Trophoblast cell (in vitro differentiated cells and primary cell): Measurements from ENCODE around the gene COX19.

Source experiments
- DNase-seq, 2 donors: peaks; one replicate each; pipeline ENCODE4 v3.0.0-alpha.2; 2016
- H2AFZ ChIP-seq: 2 replicates; pipeline ENCODE4 v1.6.1; 2013; ENCODE audit warnings: low read length, moderate library complexity, mild to moderate bottlenecking; ENCODE audit not compliant: insufficient read depth, poor library complexity
- H2AK5ac ChIP-seq: 2 replicates; pipeline ENCODE4 v1.6.1; 2013; ENCODE audit warnings: mild to moderate bottlenecking, low read length
- H2BK120ac ChIP-seq: 2 replicates; pipeline ENCODE4 v1.6.1; 2013; ENCODE audit warnings: low read length, mild to moderate bottlenecking, moderate library complexity; ENCODE audit not compliant: insufficient read depth, poor library complexity
- H2BK12ac ChIP-seq: 2 replicates; pipeline ENCODE4 v1.6.1; 2013; ENCODE audit warnings: mild to moderate bottlenecking, low read length, moderate library complexity
- H2BK5ac ChIP-seq: 2 replicates; pipeline ENCODE4 v1.6.1; 2013; ENCODE audit warnings: low read length, low read depth, moderate library complexity, mild to moderate bottlenecking; ENCODE audit not compliant: poor library complexity
- H3K14ac ChIP-seq: 2 replicates; pipeline ENCODE4 v1.6.1; 2013; ENCODE audit warnings: mild to moderate bottlenecking, low read length
- H3K18ac ChIP-seq: 2 replicates; pipeline ENCODE4 v1.6.1; 2013; ENCODE audit warnings: mild to moderate bottlenecking, low read length
- H3K23ac ChIP-seq: 2 replicates; pipeline ENCODE4 v1.6.1; 2013; ENCODE audit warnings: low read length
- H3K27ac ChIP-seq: 2 replicates; pipeline ENCODE4 v1.5.1; 2013; ENCODE audit warnings: low read depth, mild to moderate bottlenecking, inconsistent platforms, low read length, moderate library complexity
- H3K27me3 ChIP-seq: 2 replicates; pipeline ENCODE4 v1.6.1; 2013; ENCODE audit warnings: inconsistent platforms, mild to moderate bottlenecking, low read length, moderate library complexity; ENCODE audit not compliant: insufficient read depth
- H3K36me3 ChIP-seq, 2 experiments: 1 replicate in 1 of 2; 2 replicates in 1 of 2; pipeline ENCODE4 v1.6.1; 2013; ENCODE audit warnings: low read length in 2 of 2, mild to moderate bottlenecking in 2 of 2, moderate library complexity in 1 of 2; ENCODE audit not compliant: insufficient read depth in 2 of 2, control insufficient read depth in 1 of 2
- H3K4ac ChIP-seq: 2 replicates; pipeline ENCODE4 v1.6.1; 2013; ENCODE audit warnings: low read depth, mild to moderate bottlenecking, low read length, moderate library complexity
- H3K4me1 ChIP-seq, 2 experiments: 1 replicate in 1 of 2; 2 replicates in 1 of 2; pipeline ENCODE4 v1.6.1; 2013; ENCODE audit warnings: low read length in 2 of 2, mild to moderate bottlenecking in 2 of 2, moderate library complexity in 1 of 2; ENCODE audit not compliant: insufficient read depth in 2 of 2, control insufficient read depth in 1 of 2
- H3K4me2 ChIP-seq: 2 replicates; pipeline ENCODE4 v1.6.1; 2013; ENCODE audit warnings: inconsistent platforms, mild to moderate bottlenecking, low read length, moderate library complexity
- H3K4me3 ChIP-seq: 2 replicates; pipeline ENCODE4 v1.5.1; 2013; ENCODE audit warnings: mild to moderate bottlenecking, low read depth, low read length, inconsistent platforms
- H3K79me1 ChIP-seq: one replicate; pipeline ENCODE4 v1.6.1; 2013; ENCODE audit warnings: low read length
- H3K79me2 ChIP-seq: 2 replicates; pipeline ENCODE4 v1.6.1; 2013; ENCODE audit warnings: low read length, mild to moderate bottlenecking; ENCODE audit not compliant: control insufficient read depth, insufficient read depth, poor library complexity
- H3K9ac ChIP-seq: 2 replicates; pipeline ENCODE4 v1.6.1; 2013; ENCODE audit warnings: mild to moderate bottlenecking, low read length
- H3K9me3 ChIP-seq: 2 replicates; pipeline ENCODE4 v1.6.1; 2013; ENCODE audit warnings: low read depth, mild to moderate bottlenecking, control low read depth, inconsistent platforms, low read length; ENCODE audit not compliant: insufficient read depth
- H4K12ac ChIP-seq: 2 replicates; pipeline ENCODE4 v1.6.1; 2013; ENCODE audit warnings: low read depth, mild to moderate bottlenecking, low read length, moderate library complexity
- H4K8ac ChIP-seq: 2 replicates; pipeline ENCODE4 v1.6.1; 2013; ENCODE audit warnings: low read depth, mild to moderate bottlenecking, low read length, moderate library complexity
- H4K91ac ChIP-seq: one replicate; pipeline ENCODE4 v1.6.1; 2013; ENCODE audit warnings: low read depth, mild to moderate bottlenecking, low read length, moderate library complexity
- WGBS: extraction: QIAGEN DNeasy Blood & Tissue Kit; methylation state at CpG from one replicate; pipeline ENCODE4 v1.1.7; 2013; ENCODE audit warnings: missing lambda C conversion rate; ENCODE audit not compliant: insufficient read length, insufficient coverage; ENCODE audit errors: extremely low coverage; 5-methylcytosine and 5-hydroxymethylcytosine counted together

The COX19 gene

DNA sequence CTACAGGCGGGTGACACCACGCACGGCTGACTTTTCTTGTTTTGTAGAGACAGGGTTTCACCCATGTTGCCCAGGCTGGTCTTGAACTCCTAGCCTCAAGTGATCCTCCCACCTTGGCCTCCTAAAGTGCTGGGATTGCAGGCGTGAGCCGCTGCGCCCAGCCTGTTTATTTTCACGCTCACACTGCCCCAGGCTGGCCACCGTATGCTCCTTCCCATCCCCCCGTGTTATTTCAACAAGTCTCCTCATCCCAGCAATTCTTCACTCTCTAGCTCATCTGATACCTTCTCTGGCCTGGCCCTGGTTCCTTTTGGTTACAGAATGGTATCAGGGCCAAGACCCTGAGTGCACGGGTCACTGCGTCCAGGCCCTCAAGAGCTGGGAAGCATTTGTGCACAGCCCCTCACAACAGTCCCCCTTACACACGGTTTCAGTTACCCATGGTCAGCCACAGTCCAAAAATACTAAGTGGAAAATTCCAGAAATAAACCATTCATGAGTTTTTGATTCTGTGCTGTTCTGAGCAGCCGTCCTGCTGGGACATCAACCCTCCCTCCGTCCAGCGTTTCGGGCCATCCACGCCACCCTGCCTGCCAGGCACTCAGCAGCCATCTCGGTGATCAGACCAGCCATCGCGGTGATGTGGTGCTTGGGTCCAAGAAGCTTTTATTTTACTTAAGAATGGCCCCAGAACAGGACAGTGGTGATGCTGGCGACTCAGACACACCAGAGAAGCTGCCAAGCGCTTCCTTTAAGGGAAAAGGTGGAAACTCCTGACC is 8.9 kb downstream of the COX19 start:
- Histone ChIP-seq H3K9me3 (no peaks in the 10 kb centered on the region), H2BK120ac (no peak overlapping the region), H3K14ac (no peak overlapping the region), H4K8ac (no peak overlapping the region), H4K12ac (no peak overlapping the region), H3K79me1 (no peaks in the 10 kb centered on the region), H3K23ac (no peak overlapping the region), H3K79me2 (no peaks in the 10 kb centered on the region), H3K18ac (no peak overlapping the region), H2AFZ (no peak overlapping the region), H3K36me3 (peaks cover 38 to 41% of the 10 kb centered on the region in 2 experiments), H2AK5ac (no peak overlapping the region), H3K9ac (no peak overlapping the region), H3K27ac (no peak overlapping the region), H3K4me3 (no peak overlapping the region), H3K4ac (no peak overlapping the region), H2BK5ac (no peak overlapping the region), H3K4me1 (peaks cover 0 to 2% of the 10 kb centered on the region in 2 experiments), H3K27me3 (no peaks in the 10 kb centered on the region), H2BK12ac (no peak overlapping the region), H3K4me2 (no peak overlapping the region), H4K91ac (no peak overlapping the region)
- DNase-seq, result no peak
- no CpG with 5 or more reads among the region's 22 CpGs for WGBS

DNA sequence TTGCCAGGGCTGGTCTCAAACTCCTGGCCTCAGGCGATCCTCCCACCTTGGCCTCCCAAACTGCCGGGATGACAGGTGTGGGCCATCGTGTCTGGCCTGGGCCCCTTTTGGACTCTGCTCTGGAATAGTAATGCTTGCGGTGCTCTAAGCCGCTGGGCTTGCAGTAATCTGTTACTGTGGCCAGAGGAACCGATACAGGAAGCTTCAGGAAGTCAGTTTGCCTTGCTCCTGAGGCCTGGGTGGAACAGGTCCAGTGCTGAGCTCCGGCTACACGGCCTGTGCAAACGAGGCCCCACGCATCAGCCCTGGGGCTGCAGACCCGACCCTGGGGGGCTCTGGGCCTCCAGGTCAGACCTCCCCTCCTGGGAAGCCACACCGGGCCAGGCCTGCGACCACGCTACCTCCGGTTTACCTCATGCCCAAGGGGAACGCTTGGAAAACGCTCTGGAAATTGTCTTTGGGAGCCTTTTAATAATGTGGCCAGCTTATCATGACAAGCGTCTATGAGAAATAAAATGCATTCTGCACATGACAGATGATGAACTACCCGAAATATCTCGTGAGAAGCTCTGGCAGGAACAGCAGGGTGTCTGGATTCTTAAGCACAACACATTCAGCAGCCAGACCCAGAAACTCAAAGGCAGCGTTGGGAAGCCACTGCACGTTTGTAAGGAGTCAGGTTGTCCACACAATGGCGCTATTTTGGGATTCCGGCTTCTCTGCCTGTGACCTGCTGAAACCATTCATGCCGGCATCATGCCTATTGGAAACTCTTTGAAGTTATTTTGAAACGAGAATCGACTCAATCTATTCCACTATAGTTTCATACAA is 10.7 kb downstream of the COX19 start:
- Histone ChIP-seq H3K4me3 (no peak overlapping the region), H3K36me3 (peaks cover 28% of the 10 kb centered on the region in 2 experiments), H3K14ac (no peak overlapping the region), H3K79me1 (no peaks in the 10 kb centered on the region), H4K8ac (no peak overlapping the region), H3K9me3 (no peaks in the 10 kb centered on the region), H4K91ac (no peak overlapping the region), H4K12ac (no peak overlapping the region), H2AFZ (no peak overlapping the region), H3K18ac (no peak overlapping the region), H3K4me2 (no peak overlapping the region), H2BK120ac (no peak overlapping the region), H3K9ac (no peak overlapping the region), H3K4me1 (peaks cover 0 to 7% of the 10 kb centered on the region in 2 experiments), H3K4ac (no peak overlapping the region), H3K79me2 (no peaks in the 10 kb centered on the region), H2AK5ac (no peak overlapping the region), H2BK12ac (no peak overlapping the region), H2BK5ac (no peak overlapping the region), H3K23ac (no peak overlapping the region), H3K27me3 (no peaks in the 10 kb centered on the region), H3K27ac (no peak overlapping the region)
- no CpG with 5 or more reads among the region's 27 CpGs for WGBS
- peak; percentile 42 to 56 for DNase-seq

DNA sequence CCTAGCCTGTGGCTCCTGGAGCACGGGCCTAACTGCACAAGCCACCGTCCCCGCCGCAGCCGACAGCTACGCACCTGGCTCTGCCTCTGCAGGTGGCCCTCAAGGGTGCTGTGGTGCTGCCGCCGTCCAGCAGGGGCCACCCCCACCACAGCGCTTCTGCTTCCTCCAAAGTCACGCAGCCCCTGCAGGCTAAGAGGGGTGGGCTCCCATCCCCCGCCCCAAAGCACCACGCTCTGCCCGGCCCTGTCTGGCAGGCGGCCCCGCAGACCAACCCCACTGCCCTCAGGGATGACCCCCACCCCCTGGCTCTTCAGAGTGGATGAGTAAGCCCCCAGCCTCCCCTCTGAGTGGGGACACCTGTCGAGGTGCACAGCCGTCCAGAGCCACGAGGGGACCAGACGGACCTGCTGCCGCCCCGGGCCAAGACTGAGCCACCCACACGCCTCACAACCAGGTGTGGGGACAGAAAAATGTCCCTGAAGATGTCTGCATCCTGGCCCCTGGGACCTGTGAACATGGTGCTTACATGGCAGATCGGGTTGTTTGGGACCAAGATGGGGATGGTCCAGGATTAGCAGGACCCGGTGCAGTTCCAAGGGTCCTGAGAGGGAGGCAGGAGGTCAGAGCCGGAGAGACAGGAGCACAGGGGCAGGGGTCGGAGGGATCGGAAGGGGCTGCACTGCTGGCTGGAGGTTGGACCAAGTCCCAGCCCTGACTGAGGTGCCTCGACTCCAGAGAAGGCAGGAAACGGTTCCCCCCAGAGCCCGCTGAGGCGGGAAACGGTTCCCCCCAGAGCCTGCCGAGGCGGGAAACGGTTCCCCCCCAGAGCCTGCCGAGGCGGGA is 11.9 kb downstream of the COX19 start:
- no peak overlapping the region for H4K8ac ChIP-seq
- no peaks in the 10 kb centered on the region for H3K9me3 ChIP-seq
- no peaks in the 10 kb centered on the region for H3K27me3 ChIP-seq
- H3K14ac ChIP-seq, result no peak overlapping the region
- no peak overlapping the region for H3K18ac ChIP-seq
- no peak for DNase-seq
- H3K4ac ChIP-seq, result no peak overlapping the region
- H2AK5ac ChIP-seq, result no peak overlapping the region
- H3K23ac ChIP-seq, result no peak overlapping the region
- H3K4me1 ChIP-seq, result peaks cover 0 to 7% of the 10 kb centered on the region in 2 experiments
- no peak overlapping the region for H3K4me3 ChIP-seq
- H2BK5ac ChIP-seq, result no peak overlapping the region
- no peak overlapping the region for H3K4me2 ChIP-seq
- H2BK12ac ChIP-seq, result no peak overlapping the region
- no peak overlapping the region for H2BK120ac ChIP-seq
- H3K36me3 ChIP-seq, result peaks cover 18 to 19% of the 10 kb centered on the region in 2 experiments
- H3K79me2 ChIP-seq, result no peaks in the 10 kb centered on the region
- H4K12ac ChIP-seq, result no peak overlapping the region
- no CpG with 5 or more reads among the region's 37 CpGs for WGBS
- H3K79me1 ChIP-seq, result no peaks in the 10 kb centered on the region
- no peak overlapping the region for H3K9ac ChIP-seq
- H3K27ac ChIP-seq, result no peak overlapping the region
- H2AFZ ChIP-seq, result no peak overlapping the region
- H4K91ac ChIP-seq, result no peak overlapping the region

DNA sequence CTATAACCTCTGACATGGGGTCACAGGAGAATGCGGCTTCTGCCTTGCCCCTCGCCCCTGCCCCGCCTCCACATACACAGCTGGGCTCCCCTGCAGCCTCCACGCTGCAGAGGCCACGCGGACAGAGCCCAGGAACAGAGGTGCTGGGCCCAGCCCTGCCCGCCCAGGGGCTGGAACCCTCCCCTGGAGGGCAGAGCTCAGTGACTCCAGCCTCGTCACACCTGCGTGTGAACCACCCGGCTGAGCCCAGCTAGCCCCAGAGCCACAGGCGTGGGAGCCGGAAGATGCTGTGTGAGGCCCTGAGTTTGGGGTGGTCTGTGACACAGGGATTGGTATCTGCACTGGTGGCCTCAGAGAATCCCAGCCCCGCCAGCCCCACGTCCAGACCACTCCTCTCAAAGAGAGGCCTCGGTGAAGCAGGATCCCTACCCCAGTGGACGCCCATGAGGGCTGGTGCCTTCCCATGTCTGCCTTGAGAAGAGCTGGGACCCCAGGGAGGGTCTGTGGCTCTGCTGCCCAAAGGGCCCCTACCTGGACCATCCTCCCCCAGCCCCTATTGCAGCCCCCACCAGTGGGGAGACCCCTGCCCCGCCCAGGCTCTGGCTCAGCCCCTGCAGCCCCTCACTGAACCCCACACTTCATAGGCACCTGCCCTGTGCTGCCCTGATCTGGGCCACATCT is 12.8 kb downstream of the COX19 start:
- Histone ChIP-seq H4K91ac (no peak overlapping the region), H2BK120ac (no peak overlapping the region), H3K14ac (no peak overlapping the region), H3K9ac (no peak overlapping the region), H3K4me2 (no peak overlapping the region), H3K4me3 (no peak overlapping the region), H3K9me3 (no peaks in the 10 kb centered on the region), H4K12ac (no peak overlapping the region), H3K18ac (no peak overlapping the region), H3K27ac (no peak overlapping the region), H3K23ac (no peak overlapping the region), H2BK12ac (no peak overlapping the region), H2AK5ac (no peak overlapping the region), H2BK5ac (no peak overlapping the region), H3K4ac (no peak overlapping the region), H3K79me2 (no peaks in the 10 kb centered on the region), H3K79me1 (no peaks in the 10 kb centered on the region), H4K8ac (no peak overlapping the region), H3K27me3 (no peaks in the 10 kb centered on the region), H2AFZ (no peak overlapping the region), H3K4me1 (peaks cover 3 to 10% of the 10 kb centered on the region in 2 experiments), H3K36me3 (peaks cover 9 to 10% of the 10 kb centered on the region in 2 experiments)
- no CpG with 5 or more reads among the region's 17 CpGs for WGBS
- no peak for DNase-seq
